Regular cardiac myocyte (primary cell): ENCODE measurements around the gene ZFPL1. TPM values are rescaled to one million over a fixed set of nuclear protein-coding genes. Genes with fewer than 3 reads are reported as not detected.

Experiments
- total RNA-seq: library from RNA; depleted of rRNA; stranded (reverse); fragments of >200 nt; gene quantifications from 2 replicates; pipeline ENCODE4 v1.2.3, GENCODE V29; 2014

The ZFPL1 gene
- total RNA-seq: 23.4 and 36.8 TPM in 2 replicates

GRCh38 chr11:65083834-65084597 is at the start of gene ZFPL1, which contains the start of gene CDCA5:
Gene ZFPL1 (plus strand): TSS chr11:65084222. CDS start chr11:65084699, 477 bp downstream.
Gene CDCA5 (minus strand): TSS chr11:65084040. CDS start chr11:65083978, 62 bp downstream.

GRCh38 chr11:65040847-65041622 is 43.0 kb upstream of the ZFPL1 start, which contains the start of gene SAC3D1:
Gene SAC3D1 (plus strand): TSS chr11:65041210. CDS start chr11:65041293, 83 bp downstream.

GRCh38 chr11:65058419-65059054 is 25.5 kb upstream of the ZFPL1 start, which contains the start of gene NAALADL1:
Gene NAALADL1 (minus strand): TSS chr11:65058553. CDS start chr11:65058521, 32 bp downstream.

GRCh38 chr11:65095974-65096806 is 12.2 kb downstream of the ZFPL1 start, which contains the start of gene VPS51:
Gene VPS51 (plus strand): TSS chr11:65096214. CDS start chr11:65096251, 37 bp downstream.

GRCh38 chr11:65111744-65112545 is 27.9 kb downstream of the ZFPL1 start, which contains the start of gene TM7SF2:
Gene TM7SF2 (plus strand): TSS chr11:65111872. CDS start chr11:65112016, 144 bp downstream.

GRCh38 chr11:65117206-65118096 is 33.4 kb downstream of the ZFPL1 start, which contains the start of gene ZNHIT2:
Gene ZNHIT2 (minus strand): TSS chr11:65117701. CDS start chr11:65117653, 48 bp downstream.

GRCh38 chr11:65121865-65122696 is 38.1 kb downstream of the ZFPL1 start, which contains the start of the genes FAU and MRPL49:
Gene FAU (minus strand): TSS chr11:65122134. CDS start chr11:65121813, 321 bp downstream.
Gene MRPL49 (plus strand): TSS chr11:65122321. CDS start chr11:65122347, 26 bp downstream.

GRCh38 chr11:65134240-65134951 is 50.4 kb downstream of the ZFPL1 start, which contains the start of gene SYVN1:
Gene SYVN1 (minus strand): TSS chr11:65134519. CDS start chr11:65133601, 918 bp downstream.

Other genes starting within 250 kb of the ZFPL1 start
- gene CDC42BPG, start 239.6 kb upstream of the ZFPL1 start, total RNA-seq: 0.19 and 1.1 TPM in 2 replicates
- gene EHD1, start 205.6 kb upstream of the ZFPL1 start, total RNA-seq: 75.0 and 126 TPM in 2 replicates
- 10.9 and 19.7 TPM in 2 replicates for gene ATG2A, start 167.0 kb upstream of the ZFPL1 start, total RNA-seq
- 12.7 and 30.4 TPM in 2 replicates for gene PPP2R5B, start 159.5 kb upstream of the ZFPL1 start, total RNA-seq
- not detected in 2 replicates for gene GPHA2, start 148.3 kb upstream of the ZFPL1 start, total RNA-seq
- gene MAJIN, start 112.1 kb upstream of the ZFPL1 start, total RNA-seq: not detected in 2 replicates
- 0.28 and 0.77 TPM in 2 replicates for gene BATF2, start 87.3 kb upstream of the ZFPL1 start, total RNA-seq
- gene ARL2, start 70.1 kb upstream of the ZFPL1 start, total RNA-seq: 58.5 and 94.1 TPM in 2 replicates
- 7.9 and 8.4 TPM in 2 replicates for gene SNX15, start 56.8 kb upstream of the ZFPL1 start, total RNA-seq
- gene SAC3D1, start 43.0 kb upstream of the ZFPL1 start, total RNA-seq: 8.2 and 18.6 TPM in 2 replicates
- 16.9 and 21.4 TPM in 2 replicates for gene NAALADL1, start 25.7 kb upstream of the ZFPL1 start, total RNA-seq
- 1.1 and 13.4 TPM in 2 replicates for gene CDCA5, start 182 bp upstream of the ZFPL1 start, total RNA-seq
- gene VPS51, start 12.0 kb downstream of the ZFPL1 start, total RNA-seq: 120 and 121 TPM in 2 replicates
- 8.6 and 14.7 TPM in 2 replicates for gene TM7SF2, start 27.6 kb downstream of the ZFPL1 start, total RNA-seq
- gene ZNHIT2, start 33.5 kb downstream of the ZFPL1 start, total RNA-seq: 8.2 and 14.8 TPM in 2 replicates
- 204 and 252 TPM in 2 replicates for gene FAU, start 37.9 kb downstream of the ZFPL1 start, total RNA-seq
- 52.9 and 54.7 TPM in 2 replicates for gene MRPL49, start 38.1 kb downstream of the ZFPL1 start, total RNA-seq
- 12.4 and 15.1 TPM in 2 replicates for gene SYVN1, start 50.3 kb downstream of the ZFPL1 start, total RNA-seq
- not detected in 2 replicates for gene SPDYC, start 86.0 kb downstream of the ZFPL1 start, total RNA-seq
- gene CAPN1, start 97.7 kb downstream of the ZFPL1 start, total RNA-seq: 61.7 and 142 TPM in 2 replicates
- gene POLA2, start 177.7 kb downstream of the ZFPL1 start, total RNA-seq: 4.5 and 16.9 TPM in 2 replicates
- gene CDC42EP2, start 230.6 kb downstream of the ZFPL1 start, total RNA-seq: 10.9 and 18.3 TPM in 2 replicates
- gene DPF2, start 249.6 kb downstream of the ZFPL1 start, total RNA-seq: 27.9 and 29.9 TPM in 2 replicates